GM10248 (cell line): Measurements from ENCODE around the gene SMU1.

Experiments used
- CTCF ChIA-PET: fragments of 300-600 bp; sonication (Branson Sonifier 250); formaldehyde crosslinking; extraction: SDS; loops from one replicate; lab custom pipeline; 2021; ENCODE audit warnings: antibody characterized with exemption; lab: Yijun Ruan, JAX
- POLR2A ChIA-PET: fragments of 350-650 bp; sonication (Branson Sonifier 250); formaldehyde crosslinking; extraction: SDS; loops from one replicate; lab custom pipeline; 2020; ENCODE audit warnings: antibody characterized with exemption; lab: Yijun Ruan, JAX
- DNase-seq: peaks from one replicate; pipeline ENCODE4 v3.0.0; 2012; ENCODE audit errors: extremely low spot score
- TF ChIP-seq, protein P1 (sequence below): IDR thresholded peaks from 2 replicates; pipeline ENCODE4 v1.5.1; 2012; ENCODE audit warnings: mild to moderate bottlenecking, low read depth; ENCODE audit errors: extremely low read depth, missing control alignments, control extremely low read depth

The SMU1 gene

GRCh38 chr9:33023661-33024060, 52.8 kb downstream of the SMU1 start:
- POLR2A ChIA-PET = interaction anchor here (2.6 kb wide), 1 partner anchor 473 kb away, joined by 14 read pairs; no protein-coding TSS in a partner anchor
- TF ChIP-seq, protein P1, sequence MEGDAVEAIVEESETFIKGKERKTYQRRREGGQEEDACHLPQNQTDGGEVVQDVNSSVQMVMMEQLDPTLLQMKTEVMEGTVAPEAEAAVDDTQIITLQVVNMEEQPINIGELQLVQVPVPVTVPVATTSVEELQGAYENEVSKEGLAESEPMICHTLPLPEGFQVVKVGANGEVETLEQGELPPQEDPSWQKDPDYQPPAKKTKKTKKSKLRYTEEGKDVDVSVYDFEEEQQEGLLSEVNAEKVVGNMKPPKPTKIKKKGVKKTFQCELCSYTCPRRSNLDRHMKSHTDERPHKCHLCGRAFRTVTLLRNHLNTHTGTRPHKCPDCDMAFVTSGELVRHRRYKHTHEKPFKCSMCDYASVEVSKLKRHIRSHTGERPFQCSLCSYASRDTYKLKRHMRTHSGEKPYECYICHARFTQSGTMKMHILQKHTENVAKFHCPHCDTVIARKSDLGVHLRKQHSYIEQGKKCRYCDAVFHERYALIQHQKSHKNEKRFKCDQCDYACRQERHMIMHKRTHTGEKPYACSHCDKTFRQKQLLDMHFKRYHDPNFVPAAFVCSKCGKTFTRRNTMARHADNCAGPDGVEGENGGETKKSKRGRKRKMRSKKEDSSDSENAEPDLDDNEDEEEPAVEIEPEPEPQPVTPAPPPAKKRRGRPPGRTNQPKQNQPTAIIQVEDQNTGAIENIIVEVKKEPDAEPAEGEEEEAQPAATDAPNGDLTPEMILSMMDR = no peak
- CTCF ChIA-PET = interaction anchor here (1.1 to 1.3 kb wide), 4 partner anchors 9 to 56 kb away, joined by 3 read pairs; no protein-coding TSS in a partner anchor
- DNase-seq = no peak

GRCh38 chr9:33022755-33023154, 53.7 kb downstream of the SMU1 start:
- POLR2A ChIA-PET = no interaction called here
- CTCF ChIA-PET = no interaction called here
- DNase-seq = no peak
- TF ChIP-seq, protein P1 = no peak

DNA sequence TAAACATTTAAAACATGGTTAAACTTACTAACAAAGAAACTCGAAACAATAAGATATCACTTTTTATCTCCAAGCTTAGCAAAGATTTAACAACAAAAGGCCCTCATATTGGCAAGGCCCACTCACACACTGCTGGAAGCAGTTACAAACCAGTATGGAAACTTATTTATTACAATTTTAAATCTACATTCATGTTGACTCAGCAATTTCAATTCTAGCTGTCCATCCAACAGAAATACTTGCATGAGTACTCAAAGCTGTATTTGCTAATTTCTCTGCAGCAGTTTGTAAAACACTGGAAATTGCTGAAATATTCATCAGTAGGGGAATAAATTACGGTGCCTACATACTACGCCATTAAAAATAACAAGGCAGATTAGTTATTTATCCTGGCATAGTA, 54.2 kb downstream of the SMU1 start:
- POLR2A ChIA-PET = no interaction called here
- DNase-seq = no peak
- TF ChIP-seq, protein P1 = no peak
- CTCF ChIA-PET = no interaction called here

GRCh38 chr9:33019797-33020196, 56.7 kb downstream of the SMU1 start:
- ChIA-PET POLR2A (no interaction called here), CTCF (interaction anchor here (1.2 kb wide), 1 partner anchor 10 kb away, joined by 4 read pairs; no protein-coding TSS in a partner anchor)
- DNase-seq = no peak
- TF ChIP-seq, protein P1 = no peak

- TF ChIP-seq, protein P1 = no peak
These were observed 59.0 kb downstream of the SMU1 start for GRCh38 chr9:33017283-33018041.

DNA sequence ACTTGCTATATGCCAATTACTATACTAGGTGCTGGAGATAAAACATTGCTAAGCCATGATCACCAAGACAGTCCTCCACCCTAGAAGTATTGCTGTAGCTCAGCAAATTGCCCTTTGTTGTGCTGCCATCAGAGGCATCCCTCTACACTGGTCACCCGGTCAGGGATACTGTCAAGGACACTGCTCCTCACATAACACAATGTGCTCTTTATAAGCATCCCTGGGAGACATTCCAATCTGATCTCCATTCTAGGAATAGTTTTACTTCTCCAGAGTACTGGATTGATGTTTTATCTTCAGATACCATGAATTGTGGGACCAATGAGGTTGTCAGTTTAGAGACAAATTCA, 61.8 kb downstream of the SMU1 start:
- TF ChIP-seq, protein P1 = no peak
- DNase-seq = no peak
- POLR2A ChIA-PET = interaction anchor here (3.2 kb wide), 1 partner anchor 10 kb away, joined by 32 read pairs; the partner anchor contains the start of gene DNAJA1
- CTCF ChIA-PET = interaction anchor here (0.6 to 1.3 kb wide), 4 partner anchors 9 to 12 kb away, joined by 3 read pairs; no protein-coding TSS in a partner anchor

More at GRCh38 chr9:33017283-33018041, 59.0 kb downstream of the SMU1 start:
- DNase-seq = no peak
- CTCF ChIA-PET = no interaction called here
- POLR2A ChIA-PET = interaction anchor here (1.2 to 1.4 kb wide), 2 partner anchors 9 to 14 kb away, joined by 3 to 7 read pairs; no protein-coding TSS in a partner anchor
